IMR-90 (cell line): ENCODE results near the gene UST. TPM values are rescaled to one million over a fixed set of nuclear protein-coding genes. Genes with fewer than 3 reads are reported as not detected.

Experiments used
- ATAC-seq: fragments of 200-7000 bp; cut with Tn5 transposase; 2 replicates; pipeline ENCODE4 v1.9.1; 2020; ENCODE audit warnings: low read depth, mild to moderate bottlenecking, moderate library complexity
- BruUV-seq: library from RNA; stranded (reverse); fragments of 400-500 nt; replicated peaks from 2 replicates; lab custom pipeline; 2021; lab: Mats Ljungman, UMichigan
- CTCF ChIA-PET: fragments of 300-600 bp; formaldehyde crosslinking; extraction: SDS; loops from one replicate; lab custom pipeline; 2021; ENCODE audit warnings: antibody characterized with exemption; lab: Yijun Ruan, JAX
- POLR2A ChIA-PET: fragments of 300-600 bp; sonication (Branson Sonifier 250); formaldehyde crosslinking; loops from one replicate; lab custom pipeline; 2022; ENCODE audit warnings: antibody characterized with exemption; ENCODE audit not compliant: unreplicated experiment; lab: Charles Lee
- DNase-seq: peaks from one replicate; pipeline ENCODE4 v3.0.0; 2013
- H2AFZ ChIP-seq: replicated peaks from 2 replicates; pipeline ENCODE3; 2013; ENCODE audit warnings: low read length, mild to moderate bottlenecking; ENCODE audit not compliant: poor library complexity
- H2AK5ac ChIP-seq: 2 replicates; pipeline ENCODE4 v1.6.1; 2013; ENCODE audit warnings: low read depth, low read length, inconsistent platforms
- H2AK9ac ChIP-seq: replicated peaks from 2 replicates; pipeline ENCODE3; 2013; ENCODE audit warnings: mild to moderate bottlenecking, low read depth, low read length, moderate library complexity; ENCODE audit not compliant: poor library complexity
- H2BK120ac ChIP-seq: 2 replicates; pipeline ENCODE4 v1.6.1; 2013; ENCODE audit warnings: low read depth, low read length, inconsistent platforms
- H2BK15ac ChIP-seq: 3 replicates; pipeline ENCODE4 v1.6.1; 2013; ENCODE audit warnings: low read depth, low read length, inconsistent platforms
- H2BK20ac ChIP-seq: 2 replicates; pipeline ENCODE4 v1.6.1; 2013; ENCODE audit warnings: low read depth, mild to moderate bottlenecking, inconsistent platforms, low read length, moderate library complexity
- H2BK5ac ChIP-seq: 2 replicates; pipeline ENCODE4 v1.6.1; 2013; ENCODE audit warnings: mild to moderate bottlenecking, low read depth, low read length, inconsistent platforms; ENCODE audit not compliant: poor library complexity, severe bottlenecking
- H3K14ac ChIP-seq: replicated peaks from 2 replicates; pipeline ENCODE4 v1.6.1; 2013; ENCODE audit warnings: low read depth, low read length, inconsistent platforms
- H3K18ac ChIP-seq: 2 replicates; pipeline ENCODE4 v1.6.1; 2013; ENCODE audit warnings: low read depth, low read length, control low read depth
- H3K23ac ChIP-seq: 2 replicates; pipeline ENCODE4 v1.6.1; 2013; ENCODE audit warnings: low read depth, low read length, inconsistent platforms
- H3K27ac ChIP-seq: 2 replicates; pipeline ENCODE4 v1.5.1; 2013; ENCODE audit warnings: mild to moderate bottlenecking, control low read depth, low read length; ENCODE audit not compliant: insufficient read depth
- H3K27me3 ChIP-seq: 2 replicates; pipeline ENCODE4 v1.6.1; 2013; ENCODE audit warnings: low read length; ENCODE audit not compliant: control insufficient read depth, insufficient read depth
- H3K36me3 ChIP-seq: 2 replicates; pipeline ENCODE4 v1.6.1; 2013; ENCODE audit warnings: low read length, mixed read lengths; ENCODE audit not compliant: control insufficient read depth, insufficient read depth
- H3K4ac ChIP-seq: 2 replicates; pipeline ENCODE4 v1.6.1; 2013; ENCODE audit warnings: low read depth, low read length, inconsistent platforms
- H3K4me1 ChIP-seq: 2 replicates; pipeline ENCODE4 v1.6.1; 2013; ENCODE audit warnings: low read length, mixed read lengths; ENCODE audit not compliant: control insufficient read depth, insufficient read depth
- H3K4me2 ChIP-seq: 2 replicates; pipeline ENCODE4 v1.6.1; 2013; ENCODE audit warnings: low read depth, mild to moderate bottlenecking, control low read depth, low read length, moderate library complexity
- H3K4me3 ChIP-seq: 2 replicates; pipeline ENCODE4 v1.5.1; 2013; ENCODE audit warnings: low read depth, mild to moderate bottlenecking, control low read depth, low read length, moderate library complexity; ENCODE audit not compliant: insufficient read depth
- H3K56ac ChIP-seq: 2 replicates; pipeline ENCODE4 v1.6.1; 2013; ENCODE audit warnings: low read length, inconsistent platforms; ENCODE audit not compliant: insufficient read depth; ENCODE audit errors: extremely low read depth
- H3K79me1 ChIP-seq, 2 experiments: 2 replicates each; pipeline ENCODE4 v1.6.1; 2013; ENCODE audit warnings: low read length in 2 of 2, inconsistent platforms in 1 of 2, low read depth in 1 of 2
- H3K9ac ChIP-seq: 2 replicates; pipeline ENCODE4 v1.6.1; 2013; ENCODE audit warnings: low read depth, low read length, control low read depth
- H3K9me1 ChIP-seq: 2 replicates; pipeline ENCODE4 v1.6.1; 2013; ENCODE audit warnings: low read length, inconsistent platforms; ENCODE audit not compliant: insufficient read depth
- H3K9me3 ChIP-seq: 2 replicates; pipeline ENCODE4 v1.6.1; 2013; ENCODE audit warnings: low read length; ENCODE audit not compliant: control insufficient read depth, insufficient read depth
- H4K20me1 ChIP-seq: 2 replicates; pipeline ENCODE4 v1.6.1; 2013; ENCODE audit warnings: low read length, inconsistent platforms; ENCODE audit not compliant: insufficient read depth
- H4K5ac ChIP-seq: 2 replicates; pipeline ENCODE4 v1.6.1; 2013; ENCODE audit warnings: mild to moderate bottlenecking, low read depth, low read length, control low read depth
- H4K8ac ChIP-seq, 2 experiments: 2 replicates each; pipeline ENCODE4 v1.6.1; 2013; ENCODE audit warnings: low read depth in 2 of 2, low read length in 2 of 2, control low read depth in 1 of 2, inconsistent platforms in 1 of 2
- H4K91ac ChIP-seq: 2 replicates; pipeline ENCODE4 v1.6.1; 2013; ENCODE audit warnings: low read depth, low read length, inconsistent platforms; ENCODE audit not compliant: insufficient read depth
- BHLHE40 ChIP-seq: fragments of 150-350 bp; IDR thresholded peaks from 2 replicates; pipeline ENCODE4 v1.6.1; 2016; ENCODE audit warnings: mild to moderate bottlenecking, low read depth, low read length
- CEBPB ChIP-seq: IDR thresholded peaks from 2 replicates; pipeline ENCODE4 v1.6.1; 2012; ENCODE audit warnings: low read depth, low read length, improper control_type of control experiment
- CHD1 ChIP-seq: IDR thresholded peaks from 2 replicates; pipeline ENCODE4 v1.6.1; 2012; ENCODE audit warnings: low read depth, low read length, improper control_type of control experiment
- CTCF ChIP-seq: conservative IDR thresholded peaks from 2 replicates; pipeline ENCODE4 v1.5.1; 2012; ENCODE audit warnings: mild to moderate bottlenecking, low read depth, low read length, improper control_type of control experiment
- FOS ChIP-seq: fragments of 150-350 bp; IDR thresholded peaks from 2 replicates; pipeline ENCODE4 v1.6.1; 2016; ENCODE audit warnings: low read depth, low read length
- MAFK ChIP-seq: IDR thresholded peaks from 2 replicates; pipeline ENCODE4 v1.6.1; 2012; ENCODE audit warnings: low read depth, low read length, improper control_type of control experiment
- MAZ ChIP-seq: IDR thresholded peaks from 2 replicates; pipeline ENCODE4 v1.6.1; 2012; ENCODE audit warnings: low read depth, mild to moderate bottlenecking, low read length, improper control_type of control experiment, moderate library complexity, borderline replicate concordance
- MXI1 ChIP-seq: IDR thresholded peaks from 2 replicates; pipeline ENCODE4 v1.6.1; 2012; ENCODE audit warnings: low read depth, mild to moderate bottlenecking, low read length, moderate library complexity, borderline replicate concordance
- NFE2L2 ChIP-seq: fragments of 150-350 bp; IDR thresholded peaks from 2 replicates; pipeline ENCODE4 v1.6.1; 2016; ENCODE audit warnings: low read depth, mild to moderate bottlenecking, low read length
- POLR2A ChIP-seq: IDR thresholded peaks from 2 replicates; pipeline ENCODE4 v1.6.1; 2012; ENCODE audit warnings: mild to moderate bottlenecking, low read depth, low read length
- RAD21 ChIP-seq: IDR thresholded peaks from 2 replicates; pipeline ENCODE4 v1.6.1; 2012; ENCODE audit warnings: low read length, improper control_type of control experiment
- RCOR1 ChIP-seq: IDR thresholded peaks from 2 replicates; pipeline ENCODE4 v1.6.1; 2012; ENCODE audit warnings: mild to moderate bottlenecking, low read length, improper control_type of control experiment; ENCODE audit not compliant: insufficient replicate concordance
- RFX5 ChIP-seq: IDR thresholded peaks from 2 replicates; pipeline ENCODE4 v1.8.0; 2012; ENCODE audit warnings: low read depth, mild to moderate bottlenecking, low read length, moderate library complexity
- SMC3 ChIP-seq: fragments of 150-350 bp; IDR thresholded peaks from 2 replicates; pipeline ENCODE4 v1.6.1; 2016; ENCODE audit warnings: low read depth, mild to moderate bottlenecking, antibody characterized with exemption, low read length, moderate library complexity
- USF2 ChIP-seq: fragments of 150-350 bp; IDR thresholded peaks from 2 replicates; pipeline ENCODE4 v1.6.1; 2017; ENCODE audit warnings: mild to moderate bottlenecking, antibody characterized with exemption, low read length, low read depth
- WGBS, 2 experiments: methylation state at CpG; one replicate each; pipeline versions ENCODE4 v1.1.5 to v1.1.7; 2013; ENCODE audit warnings: missing lambda C conversion rate in 2 of 2; ENCODE audit not compliant: insufficient read length in 1 of 2; ENCODE audit errors: extremely low coverage in 2 of 2; 5-methylcytosine and 5-hydroxymethylcytosine counted together
- dilution Hi-C: fragments of 300-500 bp; cut with HindIII; formaldehyde crosslinking; loops from one replicate; pipeline ENCODE4 v1.14.3; 2018; ENCODE audit warnings: low sequenced_read_pairs; ENCODE audit not compliant: unreplicated experiment
- in situ Hi-C: fragments of 300-500 bp; cut with MboI; formaldehyde crosslinking; loops from 3 replicates; pipeline ENCODE4 v1.14.3; 2019; ENCODE audit warnings: low sequenced_read_pairs, inconsistent platforms, mixed read lengths
- intact Hi-C: fragments of 100-400 bp; cut with micrococcal nuclease; formaldehyde crosslinking; loops from 2 replicates; pipeline ENCODE4 v1.10.0; 2022
- polyA plus RNA-seq, 3 experiments: library from polyadenylated mRNA; depleted of rRNA; stranded (reverse); fragments of >200 nt; gene quantifications; 2 replicates each; pipeline ENCODE4 v1.2.3, GENCODE V29; 2012; ENCODE audit warnings: low replicate concordance in 1 of 3
- total RNA-seq: library from RNA; depleted of rRNA; stranded (reverse); fragments of >200 nt; gene quantifications from 2 replicates; pipeline ENCODE4 v1.2.3, GENCODE V29; 2012
- TF ChIP-seq, protein P1 (sequence below): fragments of 150-350 bp; IDR thresholded peaks from 2 replicates; pipeline ENCODE4 v1.6.1; 2016; ENCODE audit warnings: low read depth, mild to moderate bottlenecking, low read length, moderate library complexity, borderline replicate concordance

The UST gene
- total and polyA plus RNA-seq, 2 of the 4 experiments (the other 2 are of a cell fraction), result 7.7 to 13.8 TPM

DNA sequence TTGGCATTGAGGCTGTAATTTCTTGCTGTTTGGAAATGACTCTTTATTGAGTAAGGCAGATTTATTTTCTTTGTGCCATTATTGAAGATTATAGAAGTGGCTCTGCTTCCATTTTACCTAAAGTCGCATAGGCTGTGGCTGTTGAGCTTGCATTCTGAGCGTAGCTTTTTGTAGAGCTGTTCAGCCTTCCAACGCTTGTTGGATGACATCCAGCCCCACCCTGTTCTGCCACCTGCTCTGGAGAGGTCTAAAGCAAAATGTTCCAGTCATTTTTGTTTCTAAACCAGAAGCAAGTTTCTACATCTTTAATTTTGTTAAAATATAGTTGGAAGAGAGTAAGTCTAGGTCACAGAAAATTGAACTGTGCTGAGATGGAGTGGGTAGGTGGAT, 24.4 kb downstream of the UST start:
- H4K91ac ChIP-seq, result no peak overlapping the region
- H2AFZ ChIP-seq, result no peak overlapping the region
- no peaks in the 10 kb centered on the region for H3K9me3 ChIP-seq
- H2AK5ac ChIP-seq, result no peak overlapping the region
- ChIA-PET POLR2A (no interaction called here), CTCF (no interaction called here)
- H3K4me1 ChIP-seq, result peaks cover 4% of the 10 kb centered on the region
- no peak overlapping the region for H3K14ac ChIP-seq
- H3K18ac ChIP-seq, result no peak overlapping the region
- no peak overlapping the region for H3K56ac ChIP-seq
- no peak overlapping the region for H4K5ac ChIP-seq
- peaks cover 17% of the 10 kb centered on the region; the same call in 1 of the 2 replicates for H4K20me1 ChIP-seq
- H3K36me3 ChIP-seq, result no peaks in the 10 kb centered on the region
- H3K4ac ChIP-seq, result no peak overlapping the region
- H3K9me1 ChIP-seq, result no peaks in the 10 kb centered on the region
- H3K23ac ChIP-seq, result no peak overlapping the region
- H2BK15ac ChIP-seq, result no peak overlapping the region
- no peak for ATAC-seq
- H3K27ac ChIP-seq, result no peak overlapping the region
- no peak overlapping the region for H3K4me3 ChIP-seq
- H3K79me1 ChIP-seq, result peaks cover 17 to 27% of the 10 kb centered on the region in 2 experiments
- TF ChIP-seq CEBPB (no peak), RAD21 (no peak), MAFK (no peak), SMC3 (no peak), BHLHE40 (no peak), CTCF (no peak), CHD1 (no peak), USF2 (no peak), POLR2A (no peak), NFE2L2 (no peak), FOS (no peak), MXI1 (no peak), RCOR1 (no peak), MAZ (no peak), RFX5 (no peak)
- TF ChIP-seq, protein P1, sequence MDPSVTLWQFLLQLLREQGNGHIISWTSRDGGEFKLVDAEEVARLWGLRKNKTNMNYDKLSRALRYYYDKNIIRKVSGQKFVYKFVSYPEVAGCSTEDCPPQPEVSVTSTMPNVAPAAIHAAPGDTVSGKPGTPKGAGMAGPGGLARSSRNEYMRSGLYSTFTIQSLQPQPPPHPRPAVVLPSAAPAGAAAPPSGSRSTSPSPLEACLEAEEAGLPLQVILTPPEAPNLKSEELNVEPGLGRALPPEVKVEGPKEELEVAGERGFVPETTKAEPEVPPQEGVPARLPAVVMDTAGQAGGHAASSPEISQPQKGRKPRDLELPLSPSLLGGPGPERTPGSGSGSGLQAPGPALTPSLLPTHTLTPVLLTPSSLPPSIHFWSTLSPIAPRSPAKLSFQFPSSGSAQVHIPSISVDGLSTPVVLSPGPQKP, result no peak
- in situ Hi-C loops, result no loop called here
- dilution Hi-C loops, result no loop called here
- intact Hi-C loops, result no loop called here
- no TSS peak for BruUV-seq
- no peak overlapping the region for H3K4me2 ChIP-seq
- H3K9ac ChIP-seq, result no peak overlapping the region
- H2BK120ac ChIP-seq, result no peak overlapping the region
- no peak for DNase-seq
- no peaks in the 10 kb centered on the region for H3K27me3 ChIP-seq
- WGBS, 2 experiments, result no CpG with 5 or more reads among the region's 3 CpGs
- no peak overlapping the region for H2BK5ac ChIP-seq
- H4K8ac ChIP-seq, result no peak overlapping the region
- no peak overlapping the region for H2AK9ac ChIP-seq
- H2BK20ac ChIP-seq, result no peak overlapping the region
